SU-DHL-6 (cell line): Measurements from ENCODE around the gene UNC5C.

Source experiments
- EZH2phosphoT487 ChIP-seq: fragments of 200-600 bp; sonication (generic), shearing (Covaris generic); conservative IDR thresholded peaks from 2 replicates; pipeline ENCODE4 v1.6.1; 2018; ENCODE audit warnings: mild to moderate bottlenecking, antibody characterized with exemption, low read length, moderate library complexity, mixed read lengths
- TF ChIP-seq, protein P1 (sequence below): fragments of 200-600 bp; sonication (generic); IDR thresholded peaks from one replicate; pipeline ENCODE4 v1.5.1; 2017; ENCODE audit warnings: antibody characterized with exemption, mild to moderate bottlenecking, low read length, moderate library complexity; ENCODE audit not compliant: insufficient read depth, poor library complexity, severe bottlenecking

DNA sequence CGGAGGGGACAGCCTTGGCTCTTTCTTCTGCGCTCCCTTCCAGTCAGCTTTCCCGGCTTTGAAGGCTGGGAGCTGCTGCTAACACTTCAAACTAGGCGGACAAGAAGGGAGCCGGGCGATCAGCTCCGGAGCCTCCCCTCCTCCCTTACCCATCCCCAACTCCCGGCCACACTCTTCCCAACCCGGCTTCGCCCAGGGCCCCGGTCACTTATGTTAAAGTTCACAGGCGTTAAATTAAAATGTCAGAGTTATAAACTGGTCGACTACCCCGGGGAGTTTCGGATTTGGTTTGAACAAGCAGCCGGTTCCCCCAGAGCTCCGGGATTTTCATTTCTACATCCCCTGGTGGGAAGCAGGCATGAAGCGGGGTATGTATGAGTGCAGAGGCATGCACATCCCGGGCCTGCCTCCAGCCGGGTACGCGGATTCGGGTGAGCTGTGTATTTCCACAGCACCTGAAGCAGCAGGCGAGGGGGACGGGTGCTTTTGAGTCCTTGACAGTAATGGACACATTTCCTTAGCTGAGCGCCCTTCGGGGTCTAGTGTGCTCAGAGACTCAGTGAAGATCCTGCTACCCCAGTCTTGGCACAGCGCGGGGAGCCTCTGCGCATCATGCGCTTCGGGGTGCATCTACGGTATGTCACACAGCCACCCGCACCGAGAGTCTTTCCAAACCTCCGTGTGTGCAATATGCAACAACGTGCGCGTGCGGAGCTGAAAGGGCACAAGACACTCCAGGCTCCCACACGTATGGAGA, 880 bp downstream of the UNC5C start:
- TF ChIP-seq, protein P1, sequence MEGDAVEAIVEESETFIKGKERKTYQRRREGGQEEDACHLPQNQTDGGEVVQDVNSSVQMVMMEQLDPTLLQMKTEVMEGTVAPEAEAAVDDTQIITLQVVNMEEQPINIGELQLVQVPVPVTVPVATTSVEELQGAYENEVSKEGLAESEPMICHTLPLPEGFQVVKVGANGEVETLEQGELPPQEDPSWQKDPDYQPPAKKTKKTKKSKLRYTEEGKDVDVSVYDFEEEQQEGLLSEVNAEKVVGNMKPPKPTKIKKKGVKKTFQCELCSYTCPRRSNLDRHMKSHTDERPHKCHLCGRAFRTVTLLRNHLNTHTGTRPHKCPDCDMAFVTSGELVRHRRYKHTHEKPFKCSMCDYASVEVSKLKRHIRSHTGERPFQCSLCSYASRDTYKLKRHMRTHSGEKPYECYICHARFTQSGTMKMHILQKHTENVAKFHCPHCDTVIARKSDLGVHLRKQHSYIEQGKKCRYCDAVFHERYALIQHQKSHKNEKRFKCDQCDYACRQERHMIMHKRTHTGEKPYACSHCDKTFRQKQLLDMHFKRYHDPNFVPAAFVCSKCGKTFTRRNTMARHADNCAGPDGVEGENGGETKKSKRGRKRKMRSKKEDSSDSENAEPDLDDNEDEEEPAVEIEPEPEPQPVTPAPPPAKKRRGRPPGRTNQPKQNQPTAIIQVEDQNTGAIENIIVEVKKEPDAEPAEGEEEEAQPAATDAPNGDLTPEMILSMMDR = no peak
- TF ChIP-seq EZH2phosphoT487 = no peak
